ENCODE results near the gene WDR72.
"Not testable (repeated sequence)": the region's sequence is repeated elsewhere in the genome, so short reads cannot be mapped to it uniquely, and the experiment has no call there.

WDR72 gene

GRCh38 chr15:53581513-53581912 is 177.9 kb downstream of the WDR72 start:
- ATAC-seq (no peak), DNase-seq (no peak)
- H3K9me3 Mint-ChIP-seq = no peaks in the 10 kb centered on the region
- H3K4me3 Mint-ChIP-seq = no peak overlapping the region
- no peaks in the 10 kb centered on the region for H3K4me1 Mint-ChIP-seq
- no peak overlapping the region for H3K27ac Mint-ChIP-seq
- peaks cover 6% of the 10 kb centered on the region for H3K27me3 Mint-ChIP-seq

GRCh38 chr15:53580366-53580765 is 179.1 kb downstream of the WDR72 start:
- no peaks in the 10 kb centered on the region for H3K4me1 Mint-ChIP-seq
- ATAC-seq = no peak

GRCh38 chr15:53576841-53577240 is 182.6 kb downstream of the WDR72 start:
- peak overlapping the region in 1 of 2 donors; percentile 59 for H3K27ac Mint-ChIP-seq
- no peak for DNase-seq
- no peak for ATAC-seq
- H3K9me3 Mint-ChIP-seq = no peaks in the 10 kb centered on the region
- H3K27me3 Mint-ChIP-seq = no peaks in the 10 kb centered on the region
- H3K4me3 Mint-ChIP-seq = no peak overlapping the region
- H3K4me1 Mint-ChIP-seq = no peaks in the 10 kb centered on the region

More at GRCh38 chr15:53580366-53580765, 179.1 kb downstream of the WDR72 start:
- H3K27me3 Mint-ChIP-seq = peaks cover 6% of the 10 kb centered on the region
- no peak overlapping the region for H3K27ac Mint-ChIP-seq
- H3K9me3 Mint-ChIP-seq = no peaks in the 10 kb centered on the region
- H3K4me3 Mint-ChIP-seq = no peak overlapping the region
- no peak for DNase-seq

- Mint-ChIP-seq H3K9me3 (peaks cover 0 to 6% of the 10 kb centered on the region in 2 donors), H3K4me3 (no peak overlapping the region), H3K4me1 (no peaks in the 10 kb centered on the region), H3K27me3 (no peaks in the 10 kb centered on the region), H3K27ac (no peak overlapping the region)
- ATAC-seq = no peak
- DNase-seq = no peak
Measured at GRCh38 chr15:53573091-53573490, 186.4 kb downstream of the WDR72 start.

DNA sequence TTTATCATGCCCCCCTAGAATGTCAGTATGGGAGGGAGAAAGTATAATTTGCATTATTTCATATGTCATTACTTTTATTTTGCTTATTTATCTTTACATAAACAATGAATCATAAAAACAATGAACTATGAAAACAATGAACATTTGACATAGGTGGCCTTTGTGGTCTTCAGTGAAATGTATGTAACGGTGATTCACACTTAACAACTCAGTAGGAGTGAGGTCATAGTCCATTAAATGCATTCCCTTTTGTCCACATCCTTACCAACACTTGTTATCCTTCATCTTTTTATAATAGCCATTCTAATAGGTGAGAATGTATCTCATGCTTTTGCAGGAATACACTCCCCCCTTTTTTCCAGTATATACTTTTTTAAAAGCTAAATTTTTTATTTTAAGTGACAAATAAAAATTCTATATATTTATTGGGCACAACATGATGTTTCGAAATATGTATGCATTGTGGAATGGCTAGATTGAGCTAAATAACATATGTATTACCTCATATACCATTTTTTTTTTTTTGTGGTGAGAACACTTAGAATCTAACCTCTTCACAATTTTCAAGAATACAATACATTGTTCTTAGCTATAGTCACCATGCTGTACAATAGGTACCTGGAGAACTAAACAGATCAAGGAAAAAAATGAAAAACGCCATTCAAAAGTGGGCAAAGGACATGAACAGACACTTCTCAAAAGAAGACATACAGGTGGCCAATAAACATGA is 189.5 kb downstream of the WDR72 start:
- no peak overlapping the region for H3K27ac Mint-ChIP-seq
- ATAC-seq = no peak
- DNase-seq = no peak
- peaks cover 4 to 6% of the 10 kb centered on the region in 2 donors for H3K9me3 Mint-ChIP-seq
- no peak overlapping the region for H3K4me3 Mint-ChIP-seq
- H3K4me1 Mint-ChIP-seq = no peaks in the 10 kb centered on the region
- H3K27me3 Mint-ChIP-seq = peaks cover 18% of the 10 kb centered on the region

DNA sequence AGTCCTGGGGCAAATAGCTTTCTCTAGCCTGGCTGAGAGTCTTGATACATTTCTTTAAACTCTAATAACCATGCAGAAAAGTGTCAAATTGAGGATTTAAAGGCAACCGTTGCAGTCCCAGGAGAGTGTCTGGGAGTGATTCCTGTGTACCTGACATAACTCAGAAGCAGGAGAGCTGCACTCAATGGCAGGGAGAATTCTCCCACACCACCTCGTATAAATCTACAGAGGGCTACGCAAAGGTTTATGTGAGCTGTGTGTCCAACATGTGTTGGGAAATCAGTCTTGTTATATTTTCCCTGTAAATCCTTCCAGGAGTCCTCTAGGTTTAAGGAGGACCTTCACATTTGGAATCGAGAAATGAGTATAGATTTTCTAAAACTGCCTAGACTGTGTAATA is 192.6 kb downstream of the WDR72 start:
- no peak for DNase-seq
- peaks cover 4 to 6% of the 10 kb centered on the region in 2 donors for H3K9me3 Mint-ChIP-seq
- H3K4me3 Mint-ChIP-seq = no peak overlapping the region
- no peaks in the 10 kb centered on the region for H3K4me1 Mint-ChIP-seq
- no peak for ATAC-seq
- H3K27ac Mint-ChIP-seq = no peak overlapping the region
- peaks cover 22% of the 10 kb centered on the region for H3K27me3 Mint-ChIP-seq

DNA sequence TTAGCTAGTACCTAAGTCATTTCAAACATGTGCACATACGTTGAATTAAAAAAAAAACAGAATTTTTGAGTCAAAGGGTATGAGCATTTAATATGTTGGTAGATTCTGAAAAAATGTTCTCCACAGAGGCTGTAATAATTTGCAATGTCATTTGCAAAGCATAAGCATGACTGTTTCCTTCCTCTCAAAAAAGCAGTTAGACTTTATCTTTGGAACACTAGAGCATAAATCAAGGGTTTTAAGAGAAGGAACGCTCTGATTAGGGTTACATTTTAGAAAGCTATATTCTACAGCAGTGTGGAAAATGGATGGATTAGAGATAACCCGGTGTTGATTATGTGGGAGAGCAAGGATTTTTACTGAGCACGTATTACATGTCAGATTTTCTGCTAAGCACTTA is 193.7 kb downstream of the WDR72 start:
- peaks cover 22% of the 10 kb centered on the region for H3K27me3 Mint-ChIP-seq
- H3K4me3 Mint-ChIP-seq = no peak overlapping the region
- DNase-seq (no peak), ATAC-seq (no peak)
- peaks cover 2 to 4% of the 10 kb centered on the region in 2 donors for H3K9me3 Mint-ChIP-seq
- no peaks in the 10 kb centered on the region for H3K4me1 Mint-ChIP-seq
- H3K27ac Mint-ChIP-seq = no peak overlapping the region

GRCh38 chr15:53564647-53565046 is 194.8 kb downstream of the WDR72 start:
- Mint-ChIP-seq H3K27me3 (peaks cover 22% of the 10 kb centered on the region), H3K4me3 (no peak overlapping the region), H3K4me1 (no peaks in the 10 kb centered on the region), H3K9me3 (peaks cover 0 to 4% of the 10 kb centered on the region in 2 donors), H3K27ac (no peak overlapping the region)
- ATAC-seq (no peak), DNase-seq (no peak)

- Mint-ChIP-seq H3K9me3 (peaks cover 0 to 4% of the 10 kb centered on the region in 2 donors), H3K4me3 (no peak overlapping the region), H3K4me1 (no peaks in the 10 kb centered on the region), H3K27me3 (peaks cover 22% of the 10 kb centered on the region), H3K27ac (no peak overlapping the region)
- DNase-seq (no peak), ATAC-seq (no peak)
Measured at GRCh38 chr15:53563627-53564026, 195.8 kb downstream of the WDR72 start.

DNA sequence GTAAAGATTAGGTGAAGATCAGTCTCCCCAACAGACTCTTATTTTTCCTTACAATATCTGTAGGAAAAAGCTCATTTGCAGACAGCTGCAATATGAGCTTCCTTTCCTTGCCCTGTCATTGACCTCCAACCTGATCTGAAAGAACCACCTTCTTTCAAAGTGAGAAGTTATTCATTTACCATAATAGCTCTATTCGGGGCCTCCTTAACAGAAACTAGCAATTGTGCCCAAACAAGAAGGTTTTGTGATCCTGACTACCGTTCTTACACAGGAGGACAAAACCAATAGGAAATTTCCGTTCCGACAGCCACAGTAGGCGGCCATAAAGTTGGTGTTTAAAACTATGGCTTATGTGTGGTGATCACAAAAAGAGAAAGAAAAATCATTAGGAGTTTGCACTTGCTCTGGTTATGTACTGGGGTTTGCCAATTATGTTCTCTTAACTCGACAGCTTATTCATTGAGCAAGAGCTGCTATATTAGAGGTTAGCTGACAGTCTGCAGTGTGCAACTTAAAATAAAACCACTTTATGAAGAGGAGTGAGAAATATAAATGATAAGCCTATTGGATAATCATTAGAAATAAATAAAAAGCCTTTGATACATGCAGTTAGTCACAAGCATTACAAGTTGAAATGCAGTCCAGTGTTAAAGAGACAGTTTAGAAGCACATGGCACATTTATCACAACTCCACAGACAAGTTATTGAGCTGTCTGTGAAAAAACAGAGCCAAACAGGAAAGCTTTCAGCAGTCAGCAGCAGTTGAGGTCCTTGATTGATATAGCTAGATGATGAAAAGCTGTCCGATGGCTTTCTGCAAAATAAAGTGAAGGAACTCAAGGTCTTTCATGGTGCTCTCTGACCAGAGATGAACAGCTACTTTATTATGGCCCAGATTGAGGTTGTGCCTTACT is 199.8 kb downstream of the WDR72 start:
- DNase-seq = no peak
- no peak overlapping the region for H3K27ac Mint-ChIP-seq
- peaks cover 0 to 6% of the 10 kb centered on the region in 2 donors for H3K9me3 Mint-ChIP-seq
- peaks cover 9% of the 10 kb centered on the region for H3K27me3 Mint-ChIP-seq
- H3K4me1 Mint-ChIP-seq = no peaks in the 10 kb centered on the region
- H3K4me3 Mint-ChIP-seq = no peak overlapping the region
- no peak for ATAC-seq

- no peak overlapping the region for H3K4me3 Mint-ChIP-seq
- H3K9me3 Mint-ChIP-seq = peaks cover 0 to 8% of the 10 kb centered on the region in 2 donors
- DNase-seq (no peak), ATAC-seq (no peak)
- H3K4me1 Mint-ChIP-seq = no peaks in the 10 kb centered on the region
- no peak overlapping the region for H3K27ac Mint-ChIP-seq
- H3K27me3 Mint-ChIP-seq = peaks cover 14% of the 10 kb centered on the region
Measured at GRCh38 chr15:53558384-53558783, 201.1 kb downstream of the WDR72 start.

DNA sequence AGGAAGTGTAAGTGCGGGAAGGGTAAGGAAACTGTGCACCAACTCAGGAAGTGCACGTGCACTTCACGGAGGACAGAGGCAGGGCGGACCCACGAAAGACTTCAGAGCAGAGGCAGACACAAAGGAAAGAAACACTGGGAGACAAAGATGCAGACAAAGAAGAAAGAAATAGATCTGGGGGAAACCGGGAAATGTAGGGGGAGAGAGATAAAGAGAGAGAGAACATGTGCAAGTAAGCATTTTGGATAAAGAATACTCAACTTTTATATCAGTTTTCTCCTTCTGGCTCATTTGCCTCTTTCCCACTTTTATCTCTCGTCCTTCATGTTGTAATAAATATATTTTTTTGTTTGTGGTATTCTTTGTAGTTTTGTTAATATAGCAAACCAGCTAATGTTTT is 204.2 kb downstream of the WDR72 start:
- DNase-seq (no peak), ATAC-seq (no peak)
- peaks cover 0 to 8% of the 10 kb centered on the region in 2 donors for H3K9me3 Mint-ChIP-seq
- no peaks in the 10 kb centered on the region for H3K4me1 Mint-ChIP-seq
- peaks cover 14% of the 10 kb centered on the region for H3K27me3 Mint-ChIP-seq
- no peak overlapping the region for H3K27ac Mint-ChIP-seq
- H3K4me3 Mint-ChIP-seq = no peak overlapping the region

- no peak for ATAC-seq
Measured at GRCh38 chr15:53549697-53550305, 209.7 kb downstream of the WDR72 start.

GRCh38 chr15:53548236-53548635 is 211.2 kb downstream of the WDR72 start:
- H3K27me3 Mint-ChIP-seq = no peaks in the 10 kb centered on the region
- no peaks in the 10 kb centered on the region for H3K4me1 Mint-ChIP-seq
- no peaks in the 10 kb centered on the region for H3K9me3 Mint-ChIP-seq
- DNase-seq (no peak), ATAC-seq (no peak)
- no peak overlapping the region for H3K4me3 Mint-ChIP-seq
- H3K27ac Mint-ChIP-seq = no peak overlapping the region

More at GRCh38 chr15:53549697-53550305, 209.7 kb downstream of the WDR72 start:
- peaks cover 7% of the 10 kb centered on the region for H3K27me3 Mint-ChIP-seq
- H3K9me3 Mint-ChIP-seq = peaks cover 0 to 4% of the 10 kb centered on the region in 2 donors
- no peak for DNase-seq
- no peak overlapping the region for H3K4me3 Mint-ChIP-seq
- no peak overlapping the region for H3K27ac Mint-ChIP-seq
- H3K4me1 Mint-ChIP-seq = no peaks in the 10 kb centered on the region

DNA sequence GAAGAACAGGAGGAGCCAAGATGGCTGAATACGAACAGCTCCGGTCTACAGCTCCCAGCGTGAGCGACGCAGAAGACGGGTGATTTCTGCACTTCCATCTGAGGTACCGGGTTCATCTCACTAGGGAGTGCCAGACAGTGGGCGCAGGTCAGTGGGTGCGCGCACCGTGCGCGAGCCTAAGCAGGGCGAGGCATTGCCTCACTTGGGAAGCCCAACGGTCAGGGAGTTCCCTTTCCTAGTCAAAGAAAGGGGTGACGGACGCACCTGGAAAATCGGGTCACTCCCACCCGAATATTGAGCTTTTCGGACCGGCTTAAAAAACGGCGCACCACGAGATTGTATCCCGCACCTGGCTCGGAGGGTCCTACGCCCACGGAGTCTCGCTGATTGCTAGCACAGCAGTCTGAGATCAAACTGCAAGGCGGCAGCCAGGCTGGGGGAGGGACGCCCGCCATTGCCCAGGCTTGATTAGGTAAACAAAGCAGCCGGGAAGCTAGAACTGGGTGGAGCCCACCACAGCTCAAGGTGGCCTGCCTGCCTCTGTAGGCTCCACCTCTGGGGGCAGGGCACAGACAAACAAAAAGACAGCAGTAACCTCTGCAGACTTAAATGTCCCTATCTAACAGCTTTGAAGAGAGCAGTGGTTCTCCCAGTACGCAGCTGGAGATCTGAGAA is 218.7 kb downstream of the WDR72 start:
- H3K4me1 Mint-ChIP-seq, ATAC-seq, H3K27me3 Mint-ChIP-seq, H3K27ac Mint-ChIP-seq, DNase-seq, H3K4me3 Mint-ChIP-seq, H3K9me3 Mint-ChIP-seq: not testable (repeated sequence)
